ENCODE measurements around the gene NDUFAF8. TPM values are rescaled to one million over a fixed set of nuclear protein-coding genes. Genes with fewer than 3 reads are reported as not detected.
A peak's percentile ranks its signal among the peaks of the same experiment; 100 is the strongest.
"Not testable (repeated sequence)": the region's sequence is repeated elsewhere in the genome, so short reads cannot be mapped to it uniquely, and the experiment has no call there.

Gene NDUFAF8
- total RNA-seq, 2 donors from 2014 or later: 27.4 to 43.1 TPM

- WGBS: 2% methylated on average over 30 of the region's 30 CpGs
- TF ChIP-seq, protein P1, sequence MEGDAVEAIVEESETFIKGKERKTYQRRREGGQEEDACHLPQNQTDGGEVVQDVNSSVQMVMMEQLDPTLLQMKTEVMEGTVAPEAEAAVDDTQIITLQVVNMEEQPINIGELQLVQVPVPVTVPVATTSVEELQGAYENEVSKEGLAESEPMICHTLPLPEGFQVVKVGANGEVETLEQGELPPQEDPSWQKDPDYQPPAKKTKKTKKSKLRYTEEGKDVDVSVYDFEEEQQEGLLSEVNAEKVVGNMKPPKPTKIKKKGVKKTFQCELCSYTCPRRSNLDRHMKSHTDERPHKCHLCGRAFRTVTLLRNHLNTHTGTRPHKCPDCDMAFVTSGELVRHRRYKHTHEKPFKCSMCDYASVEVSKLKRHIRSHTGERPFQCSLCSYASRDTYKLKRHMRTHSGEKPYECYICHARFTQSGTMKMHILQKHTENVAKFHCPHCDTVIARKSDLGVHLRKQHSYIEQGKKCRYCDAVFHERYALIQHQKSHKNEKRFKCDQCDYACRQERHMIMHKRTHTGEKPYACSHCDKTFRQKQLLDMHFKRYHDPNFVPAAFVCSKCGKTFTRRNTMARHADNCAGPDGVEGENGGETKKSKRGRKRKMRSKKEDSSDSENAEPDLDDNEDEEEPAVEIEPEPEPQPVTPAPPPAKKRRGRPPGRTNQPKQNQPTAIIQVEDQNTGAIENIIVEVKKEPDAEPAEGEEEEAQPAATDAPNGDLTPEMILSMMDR (IDR thresholded peaks at IDR 0.05): no peak
- no peak for TF ChIP-seq POLR2A (IDR thresholded peaks at IDR 0.05)
- no peak for TF ChIP-seq POLR2AphosphoS5 (IDR thresholded peaks at IDR 0.05)
- H3K27me3 ChIP-seq (replicated peaks; ENCODE audit: insufficient read depth): no peaks in the 10 kb centered on the region
- H3K9me3 ChIP-seq: no peaks in the 10 kb centered on the region
- H3K36me3 ChIP-seq: no peaks in the 10 kb centered on the region
- no peak overlapping the region for H3K27ac ChIP-seq
- no peak for DNase-seq (ENCODE audit: low spot score)
- peaks cover 10% of the 10 kb centered on the region for H3K4me1 ChIP-seq (replicated peaks)
- H3K4me3 ChIP-seq: peak overlapping the region; percentile 73 to 74
- intact Hi-C loops (cut with DNase I): no loop called here
Observed at GRCh38 chr17:81222620-81222905, 16.6 kb upstream of the NDUFAF8 start.

- H3K4me3 ChIP-seq: peak within 1 kb of the TSS; percentile 73 to 74
- H3K27me3 ChIP-seq (replicated peaks; ENCODE audit: insufficient read depth): no peaks in the 10 kb centered on the region
- DNase-seq (ENCODE audit: low spot score): peak; percentile 99
- H3K4me1 ChIP-seq (replicated peaks): peaks cover 10% of the 10 kb centered on the region
- no peaks in the 10 kb centered on the region for H3K9me3 ChIP-seq
- no peaks in the 10 kb centered on the region for H3K36me3 ChIP-seq
- under 1% methylated on average over 79 of the region's 79 CpGs for WGBS
- intact Hi-C loops (cut with DNase I): no loop called here
- peak within 1 kb of the TSS in 1 of 2 donors; percentile 3 for H3K27ac ChIP-seq
- TF ChIP-seq POLR2AphosphoS5 (IDR thresholded peaks at IDR 0.05): peak; percentile 93
- TF ChIP-seq POLR2A (IDR thresholded peaks at IDR 0.05): peak; percentile 9
- TF ChIP-seq, protein P1 (IDR thresholded peaks at IDR 0.05): peak in 1 of 4 experiments; percentile 9
Observed at GRCh38 chr17:81222906-81223761, 16.0 kb upstream of the NDUFAF8 start, which contains the start of gene CEP131. Gene CEP131 (minus strand): TSS chr17:81222965. CDS start chr17:81220056, 2,909 bp downstream.

- H3K27ac ChIP-seq: peak overlapping the region in 1 of 2 donors; percentile 3
- H3K4me1 ChIP-seq (replicated peaks): peaks cover 10% of the 10 kb centered on the region
- intact Hi-C loops (cut with DNase I): no loop called here
- WGBS: 12% methylated on average over 11 of the region's 11 CpGs
- TF ChIP-seq POLR2AphosphoS5 (IDR thresholded peaks at IDR 0.05): no peak
- no peak for TF ChIP-seq POLR2A (IDR thresholded peaks at IDR 0.05)
- TF ChIP-seq, protein P1 (IDR thresholded peaks at IDR 0.05): no peak
- no peaks in the 10 kb centered on the region for H3K9me3 ChIP-seq
- no peaks in the 10 kb centered on the region for H3K27me3 ChIP-seq (replicated peaks; ENCODE audit: insufficient read depth)
- no peak for DNase-seq (ENCODE audit: low spot score)
- no peaks in the 10 kb centered on the region for H3K36me3 ChIP-seq
- H3K4me3 ChIP-seq: peak overlapping the region; percentile 7 to 74
Observed at GRCh38 chr17:81223762-81224130, 15.4 kb upstream of the NDUFAF8 start.

- intact Hi-C loops (cut with DNase I); H3K4me1 ChIP-seq (replicated peaks); H3K27ac ChIP-seq; DNase-seq (ENCODE audit: low spot score); H3K9me3 ChIP-seq; H3K36me3 ChIP-seq; H3K4me3 ChIP-seq; H3K27me3 ChIP-seq (replicated peaks; ENCODE audit: insufficient read depth): not testable (repeated sequence)
- 83% methylated on average over 2 of the region's 2 CpGs for WGBS
Observed at GRCh38 chr17:81227630-81228029, 11.5 kb upstream of the NDUFAF8 start.

DNA sequence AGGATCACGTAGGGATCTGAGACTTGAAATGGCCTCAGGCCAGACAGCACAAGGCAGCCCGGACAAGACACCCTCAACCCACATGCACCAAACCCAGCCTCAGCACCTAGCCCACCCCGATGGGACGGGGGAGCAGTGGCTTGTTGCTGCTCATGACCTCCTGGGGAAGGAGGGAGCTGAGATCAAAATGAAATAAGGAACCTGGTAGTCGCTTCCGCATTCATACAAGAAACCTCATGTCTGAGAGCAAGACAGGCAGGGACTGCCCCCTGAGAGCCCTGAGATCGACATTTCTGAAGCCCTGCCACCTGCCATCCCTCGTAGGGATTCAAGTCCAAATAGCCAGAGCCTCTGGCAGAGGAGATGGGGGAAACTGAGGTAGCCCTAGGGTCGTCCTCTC lies 10.7 kb upstream of the NDUFAF8 start:
- no peak overlapping the region for H3K4me3 ChIP-seq
- intact Hi-C loops (cut with DNase I): no loop called here

More for the DNA sequence above, 10.7 kb upstream of the NDUFAF8 start:
- DNase-seq (ENCODE audit: low spot score): no peak
- TF ChIP-seq, protein P1 (IDR thresholded peaks at IDR 0.05): no peak
- no peak for TF ChIP-seq POLR2AphosphoS5 (IDR thresholded peaks at IDR 0.05)
- no peak for TF ChIP-seq POLR2A (IDR thresholded peaks at IDR 0.05)
- H3K36me3 ChIP-seq: peaks cover 0 to 4% of the 10 kb centered on the region in 2 donors
- H3K27ac ChIP-seq: no peak overlapping the region
- no peaks in the 10 kb centered on the region for H3K9me3 ChIP-seq
- peaks cover under 1% of the 10 kb centered on the region for H3K4me1 ChIP-seq (replicated peaks)
- 79% methylated on average over 9 of the region's 9 CpGs for WGBS
- no peaks in the 10 kb centered on the region for H3K27me3 ChIP-seq (replicated peaks; ENCODE audit: insufficient read depth)

Data from prostate gland (tissue), 2 donors.